ENCODE data around the gene PDE9A.

- TF ChIP-seq CTCF (IDR thresholded peaks at IDR 0.05) (no peak), POLR2A (IDR thresholded peaks at IDR 0.05) (no peak)
These were observed 45.8 kb upstream of the PDE9A start for GRCh38 chr21:42607525-42608102.

All from testis (tissue), 2 donors.